Stomach (tissue), 9 donors: ENCODE results near the gene TRABD2B. TPM values are rescaled to one million over a fixed set of nuclear protein-coding genes. Genes with fewer than 3 reads are reported as not detected.

ENCODE experiments used
- DNase-seq, 2 donors: peaks; one replicate each; pipeline versions ENCODE4 v3.0.0 to v3.0.0-alpha.2; 2013 to 2019
- H3K27ac ChIP-seq, 5 donors: fragments of 200-600 bp in 4 of 5; sonication (generic) in 4 of 5; one replicate each; pipeline ENCODE4 v1.5.1; 2013 to 2019; ENCODE audit warnings: mild to moderate bottlenecking in 1 of 5, moderate library complexity in 1 of 5
- H3K27me3 ChIP-seq, 3 donors: fragments of 200-600 bp; sonication (generic); one replicate each; pipeline ENCODE4 v1.5.1; 2017 to 2019; ENCODE audit warnings: mixed run types in 1 of 3
- H3K36me3 ChIP-seq, 4 donors: fragments of 200-600 bp; sonication (generic); 1 replicate in 3 of 4; 2 replicates in 1 of 4; pipeline ENCODE4 v1.5.1; 2016 to 2019
- H3K4me1 ChIP-seq, 4 donors: fragments of 200-600 bp; sonication (generic); one replicate each; pipeline ENCODE4 v1.5.1; 2016 to 2019
- H3K4me3 ChIP-seq, 4 donors: fragments of 200-600 bp; sonication (generic) in 3 of 4; one replicate each; pipeline ENCODE4 v1.5.1; 2016 to 2019; ENCODE audit warnings: mild to moderate bottlenecking in 1 of 4
- H3K9me3 ChIP-seq, 4 donors: fragments of 200-600 bp; sonication (generic); one replicate each; pipeline ENCODE4 v1.5.1; 2016 to 2019
- EP300 ChIP-seq: sonication (generic); formaldehyde crosslinking; IDR thresholded peaks from one replicate; pipeline ENCODE4 v1.6.1; 2017; ENCODE audit warnings: antibody characterized with exemption
- POLR2A ChIP-seq, 4 donors: fragments of 450-650 bp; IDR thresholded peaks; one replicate each; pipeline ENCODE4 v1.6.1; 2016; ENCODE audit warnings: antibody characterized with exemption in 4 of 4, control low read depth in 2 of 4, mild to moderate bottlenecking in 1 of 4, moderate library complexity in 1 of 4
- POLR2AphosphoS5 ChIP-seq, 3 donors: sonication (generic); formaldehyde crosslinking; IDR thresholded peaks; one replicate each; pipeline ENCODE4 v1.6.1; 2016; ENCODE audit warnings: antibody characterized with exemption in 3 of 3
- WGBS, 5 donors: extraction: QIAGEN DNeasy Blood & Tissue Kit in 3 of 5; methylation state at CpG; one replicate each; pipeline versions ENCODE4 v1.1.5 to v1.1.7; 2013 to 2018; 5-methylcytosine and 5-hydroxymethylcytosine counted together
- intact Hi-C: fragments of 100-400 bp; cut with DNase I; formaldehyde crosslinking; loops from one replicate; pipeline ENCODE4 v1.15.1; 2023; ENCODE audit warnings: low total_unique reads
- polyA plus RNA-seq, 3 donors: library from polyadenylated mRNA; stranded (reverse); fragments of 200-250 nt; gene quantifications; one replicate each; pipeline ENCODE4 v1.2.3, GENCODE V29; 2013
- total RNA-seq, 5 donors: library from RNA; depleted of rRNA; stranded (reverse); fragments of >200 nt; gene quantifications; one replicate each; pipeline versions ENCODE4 v1.1.0 to v1.2.3, GENCODE V29; 2014 to 2016
- TF ChIP-seq, protein P1 (sequence below), 7 experiments: fragments of 450-650 bp in 4 of 7; fragments of 200-600 bp in 3 of 7; sonication (generic) in 3 of 7; IDR thresholded peaks; one replicate each; pipeline ENCODE4 v1.5.1; 2016 to 2019; ENCODE audit warnings: antibody characterized with exemption in 7 of 7, control low read depth in 2 of 7, mild to moderate bottlenecking in 1 of 7
- donor health status: healthy with polysubstance abuse.
- donor health status: Bipolar disorder and iron deficiency.
- donor health status: healthy.

Gene TRABD2B
- total and polyA plus RNA-seq, 8 donors: 0.31 to 2.0 (median 0.93) TPM; not detected in 1

- no peaks in the 10 kb centered on the region for H3K9me3 ChIP-seq
- no peak overlapping the region for H3K4me3 ChIP-seq
- no peaks in the 10 kb centered on the region for H3K36me3 ChIP-seq
- WGBS, 5 donors: 87 to 97% (median 93%) methylated on average over 3 of the region's 3 CpGs
- peaks cover 0 to 10% (median 4%) of the 10 kb centered on the region in 4 donors for H3K4me1 ChIP-seq
- intact Hi-C loops: no loop called here
- peaks cover 0 to 23% (median 0%) of the 10 kb centered on the region in 3 donors for H3K27me3 ChIP-seq
- DNase-seq: no peak
- TF ChIP-seq EP300 (no peak), POLR2A (IDR thresholded peaks at IDR 0.05) (no peak), POLR2AphosphoS5 (IDR thresholded peaks at IDR 0.05) (no peak)
- TF ChIP-seq, protein P1, sequence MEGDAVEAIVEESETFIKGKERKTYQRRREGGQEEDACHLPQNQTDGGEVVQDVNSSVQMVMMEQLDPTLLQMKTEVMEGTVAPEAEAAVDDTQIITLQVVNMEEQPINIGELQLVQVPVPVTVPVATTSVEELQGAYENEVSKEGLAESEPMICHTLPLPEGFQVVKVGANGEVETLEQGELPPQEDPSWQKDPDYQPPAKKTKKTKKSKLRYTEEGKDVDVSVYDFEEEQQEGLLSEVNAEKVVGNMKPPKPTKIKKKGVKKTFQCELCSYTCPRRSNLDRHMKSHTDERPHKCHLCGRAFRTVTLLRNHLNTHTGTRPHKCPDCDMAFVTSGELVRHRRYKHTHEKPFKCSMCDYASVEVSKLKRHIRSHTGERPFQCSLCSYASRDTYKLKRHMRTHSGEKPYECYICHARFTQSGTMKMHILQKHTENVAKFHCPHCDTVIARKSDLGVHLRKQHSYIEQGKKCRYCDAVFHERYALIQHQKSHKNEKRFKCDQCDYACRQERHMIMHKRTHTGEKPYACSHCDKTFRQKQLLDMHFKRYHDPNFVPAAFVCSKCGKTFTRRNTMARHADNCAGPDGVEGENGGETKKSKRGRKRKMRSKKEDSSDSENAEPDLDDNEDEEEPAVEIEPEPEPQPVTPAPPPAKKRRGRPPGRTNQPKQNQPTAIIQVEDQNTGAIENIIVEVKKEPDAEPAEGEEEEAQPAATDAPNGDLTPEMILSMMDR (IDR thresholded peaks at IDR 0.05): no peak
- H3K27ac ChIP-seq: no peak overlapping the region
These were observed 16.7 kb downstream of the TRABD2B start for GRCh38 chr1:47980501-47980900.

DNA sequence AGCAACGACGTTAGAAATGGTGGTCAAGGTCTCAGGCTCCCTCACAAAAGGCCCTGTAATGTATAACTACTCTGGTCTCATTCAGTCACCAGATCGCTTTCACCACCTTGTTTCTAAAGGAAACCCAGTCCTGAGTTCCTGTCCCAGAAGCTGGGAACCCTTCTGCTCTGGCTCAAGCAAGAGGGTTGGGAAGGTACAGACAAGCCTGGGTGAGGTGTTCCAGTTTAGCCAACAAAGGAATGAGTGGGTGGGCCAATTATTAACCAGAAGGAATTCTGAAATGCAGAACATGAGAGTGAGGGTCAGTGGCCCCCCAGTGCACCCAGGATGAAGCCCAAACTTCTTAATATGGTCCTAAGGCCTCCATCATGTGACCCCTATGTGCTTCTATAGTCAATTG, 17.5 kb downstream of the TRABD2B start:
- TF ChIP-seq EP300: no peak
- no peak for TF ChIP-seq POLR2AphosphoS5 (IDR thresholded peaks at IDR 0.05)
- no peak for TF ChIP-seq POLR2A (IDR thresholded peaks at IDR 0.05)
- TF ChIP-seq, protein P1 (IDR thresholded peaks at IDR 0.05): no peak

GRCh38 chr1:47978486-47978885, 18.7 kb downstream of the TRABD2B start:
- H3K4me1 ChIP-seq: no peaks in the 10 kb centered on the region
- no peak overlapping the region for H3K4me3 ChIP-seq
- peak in 2 of 3 donors; percentile 27 to 45 for TF ChIP-seq POLR2AphosphoS5 (IDR thresholded peaks at IDR 0.05)
- TF ChIP-seq, protein P1 (IDR thresholded peaks at IDR 0.05): no peak
- DNase-seq: no peak
- intact Hi-C loops: no loop called here
- WGBS, 5 donors: 65 to 81% (median 71%) methylated on average over 12 of the region's 12 CpGs
- no peaks in the 10 kb centered on the region for H3K36me3 ChIP-seq
- H3K9me3 ChIP-seq: no peaks in the 10 kb centered on the region
- peaks cover 0 to 7% (median 0%) of the 10 kb centered on the region in 3 donors for H3K27me3 ChIP-seq
- H3K27ac ChIP-seq: peak overlapping the region in 2 of 5 donors; percentile 20 to 46

More for the DNA sequence above, 17.5 kb downstream of the TRABD2B start:
- WGBS, 5 donors: 65 to 92% (median 90%) methylated on average over 3 of the region's 3 CpGs
- Histone ChIP-seq H3K4me1 (peaks cover 0 to 10% (median 4%) of the 10 kb centered on the region in 4 donors), H3K27ac (no peak overlapping the region), H3K27me3 (peaks cover 0 to 19% (median 0%) of the 10 kb centered on the region in 3 donors), H3K9me3 (no peaks in the 10 kb centered on the region), H3K4me3 (no peak overlapping the region), H3K36me3 (no peaks in the 10 kb centered on the region)
- DNase-seq: no peak
- intact Hi-C loops: no loop called here

GRCh38 chr1:47976728-47977127, 20.5 kb downstream of the TRABD2B start:
- TF ChIP-seq POLR2AphosphoS5 (IDR thresholded peaks at IDR 0.05) (no peak), EP300 (no peak), POLR2A (IDR thresholded peaks at IDR 0.05) (no peak)
- TF ChIP-seq, protein P1 (IDR thresholded peaks at IDR 0.05): no peak
- Histone ChIP-seq H3K4me1 (peaks cover 0 to 4% (median 0%) of the 10 kb centered on the region in 4 donors), H3K36me3 (no peaks in the 10 kb centered on the region), H3K27ac (no peak overlapping the region), H3K4me3 (no peak overlapping the region), H3K27me3 (no peaks in the 10 kb centered on the region), H3K9me3 (no peaks in the 10 kb centered on the region)
- intact Hi-C loops: no loop called here
- no peak for DNase-seq
- WGBS, 5 donors: 77 to 100% (median 93%) methylated on average over 2 of the region's 2 CpGs
